Body of pancreas (tissue), 4 donors: ENCODE data around the gene CHCHD10. TPM values are rescaled to one million over a fixed set of nuclear protein-coding genes. Genes with fewer than 3 reads are reported as not detected.
A peak's percentile ranks its signal among the peaks of the same experiment; 100 is the strongest.

Experiments used
- ATAC-seq: fragments of 150-250 bp; one replicate; pipeline ENCODE4 v1.9.1; 2016
- DNase-seq, 4 donors: peaks; one replicate each; pipeline ENCODE4 v3.0.0-alpha.2; 2019
- H3K27ac ChIP-seq, 4 donors: fragments of 200-600 bp; sonication (generic); 1 replicate in 3 of 4; 2 replicates in 1 of 4; pipeline versions ENCODE4 v1.5.1 to v1.6.1; 2016 to 2019; ENCODE audit warnings: mild to moderate bottlenecking in 1 of 4, mixed read lengths in 1 of 4, moderate library complexity in 1 of 4
- H3K27me3 ChIP-seq, 2 donors: fragments of 200-600 bp; sonication (generic); one replicate each; pipeline ENCODE4 v1.6.0; 2016; ENCODE audit warnings: mild to moderate bottlenecking in 1 of 2
- H3K36me3 ChIP-seq, 2 donors: fragments of 200-600 bp; sonication (generic); replicated peaks in 1 of 2; 2 replicates each; pipeline ENCODE4 v1.5.1; 2016; ENCODE audit warnings: low read depth in 2 of 2; ENCODE audit not compliant: insufficient read depth in 1 of 2
- H3K4me1 ChIP-seq: fragments of 200-600 bp; sonication (generic); one replicate; pipeline ENCODE4 v1.6.0; 2016
- H3K4me3 ChIP-seq, 2 donors: fragments of 200-600 bp; sonication (generic); 1 replicate in 1 of 2; 2 replicates in 1 of 2; pipeline ENCODE4 v1.5.1; 2016 to 2019
- H3K9me3 ChIP-seq, 3 donors: fragments of 200-600 bp; sonication (generic); 1 replicate in 2 of 3; 2 replicates in 1 of 3; pipeline ENCODE4 v1.5.1; 2016
- CTCF ChIP-seq, 7 experiments: fragments of 450-650 bp in 4 of 7; fragments of 200-600 bp in 3 of 7; sonication (generic) in 3 of 7; IDR thresholded peaks; one replicate each; pipeline ENCODE4 v1.5.1; 2016 to 2019; ENCODE audit warnings: antibody characterized with exemption in 7 of 7
- POLR2A ChIP-seq, 3 donors: fragments of 450-650 bp; IDR thresholded peaks; one replicate each; pipeline ENCODE4 v1.6.1; 2016; ENCODE audit warnings: antibody characterized with exemption in 3 of 3, mild to moderate bottlenecking in 2 of 3
- WGBS, 2 donors: methylation state at CpG; one replicate each; pipeline ENCODE4 v1.1.5; 2017; 5-methylcytosine and 5-hydroxymethylcytosine counted together
- intact Hi-C: fragments of 100-400 bp; cut with DNase I; formaldehyde crosslinking; loops from one replicate; pipeline ENCODE4 v1.15.1; 2023
- total RNA-seq, 2 donors: library from RNA; depleted of rRNA; stranded (reverse); fragments of >200 nt; gene quantifications; one replicate each; pipeline ENCODE4 v1.1.0, GENCODE V29; 2016

CHCHD10 gene
- total RNA-seq, 2 donors from 2014 or later: 18.2 to 116 TPM

DNA sequence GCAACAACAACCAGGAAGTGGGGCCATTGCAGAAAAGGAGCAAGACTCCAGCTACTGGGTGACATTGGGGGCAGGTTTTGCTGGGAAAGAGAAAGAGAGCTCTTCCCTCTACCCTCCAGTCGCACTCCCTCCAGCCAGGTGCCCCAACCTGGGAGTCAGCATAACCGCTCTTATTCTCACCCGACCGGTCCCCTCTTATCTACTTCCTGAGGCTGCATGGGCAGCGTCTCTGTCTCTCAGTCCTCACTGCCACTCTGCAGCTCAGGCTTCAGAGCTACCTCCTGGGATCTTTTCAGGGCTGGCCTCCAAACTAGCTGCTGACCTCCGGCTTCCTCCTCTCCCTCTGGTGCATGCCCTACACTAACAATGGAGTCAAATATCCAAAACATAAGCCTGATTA is 22.0 kb downstream of the CHCHD10 start:
- no peak for TF ChIP-seq POLR2A (IDR thresholded peaks at IDR 0.05)
- TF ChIP-seq CTCF (IDR thresholded peaks at IDR 0.05): no peak
- ATAC-seq (no peak), DNase-seq (peak in 2 of 4 donors; percentile 35 to 49)
- 27 to 40% methylated on average over 6 of the region's 6 CpGs for WGBS, 2 donors
- Histone ChIP-seq H3K27ac (no peak overlapping the region), H3K4me3 (no peak overlapping the region), H3K36me3 (peaks cover 0 to 12% of the 10 kb centered on the region in 2 donors), H3K4me1 (peaks cover 23% of the 10 kb centered on the region), H3K27me3 (no peaks in the 10 kb centered on the region), H3K9me3 (no peaks in the 10 kb centered on the region)
- intact Hi-C loops: no loop called here

GRCh38 chr22:23744485-23744884 is 23.3 kb downstream of the CHCHD10 start:
- no peak for ATAC-seq
- TF ChIP-seq POLR2A (IDR thresholded peaks at IDR 0.05) (no peak), CTCF (IDR thresholded peaks at IDR 0.05) (no peak)
- intact Hi-C loops: no loop called here
- H3K4me3 ChIP-seq: no peak overlapping the region
- no peak for DNase-seq
- H3K27me3 ChIP-seq: no peaks in the 10 kb centered on the region
- H3K36me3 ChIP-seq: peaks cover 0 to 12% of the 10 kb centered on the region in 2 donors
- no peak overlapping the region for H3K27ac ChIP-seq
- H3K9me3 ChIP-seq: no peaks in the 10 kb centered on the region
- peaks cover 12% of the 10 kb centered on the region for H3K4me1 ChIP-seq
- 94 to 98% methylated on average over 7 to 14 of the region's 14 CpGs for WGBS, 2 donors

GRCh38 chr22:23744001-23744400 is 23.8 kb downstream of the CHCHD10 start:
- Histone ChIP-seq H3K36me3 (peaks cover 0 to 12% of the 10 kb centered on the region in 2 donors), H3K9me3 (no peaks in the 10 kb centered on the region), H3K27ac (no peak overlapping the region), H3K4me3 (no peak overlapping the region), H3K4me1 (peaks cover 11% of the 10 kb centered on the region), H3K27me3 (no peaks in the 10 kb centered on the region)
- intact Hi-C loops: no loop called here
- WGBS, 2 donors: 91 to 95% methylated on average over 7 to 13 of the region's 13 CpGs
- no peak for DNase-seq
- ATAC-seq: no peak
- TF ChIP-seq CTCF (IDR thresholded peaks at IDR 0.05): no peak
- TF ChIP-seq POLR2A (IDR thresholded peaks at IDR 0.05): no peak

GRCh38 chr22:23743303-23743705 is 24.5 kb downstream of the CHCHD10 start:
- no peak overlapping the region for H3K4me3 ChIP-seq
- TF ChIP-seq POLR2A (IDR thresholded peaks at IDR 0.05) (no peak), CTCF (IDR thresholded peaks at IDR 0.05) (no peak)
- 94 to 100% methylated on average over 2 of the region's 2 CpGs for whole genome bisulfite sequencing, 2 donors
- H3K36me3 ChIP-seq: peaks cover 0 to 12% of the 10 kb centered on the region in 2 donors
- H3K27me3 ChIP-seq: no peaks in the 10 kb centered on the region
- DNase-seq: no peak
- peaks cover 11% of the 10 kb centered on the region for H3K4me1 ChIP-seq
- H3K27ac ChIP-seq: no peak overlapping the region
- ATAC-seq: no peak
- intact Hi-C loops: no loop called here
- no peaks in the 10 kb centered on the region for H3K9me3 ChIP-seq

DNA sequence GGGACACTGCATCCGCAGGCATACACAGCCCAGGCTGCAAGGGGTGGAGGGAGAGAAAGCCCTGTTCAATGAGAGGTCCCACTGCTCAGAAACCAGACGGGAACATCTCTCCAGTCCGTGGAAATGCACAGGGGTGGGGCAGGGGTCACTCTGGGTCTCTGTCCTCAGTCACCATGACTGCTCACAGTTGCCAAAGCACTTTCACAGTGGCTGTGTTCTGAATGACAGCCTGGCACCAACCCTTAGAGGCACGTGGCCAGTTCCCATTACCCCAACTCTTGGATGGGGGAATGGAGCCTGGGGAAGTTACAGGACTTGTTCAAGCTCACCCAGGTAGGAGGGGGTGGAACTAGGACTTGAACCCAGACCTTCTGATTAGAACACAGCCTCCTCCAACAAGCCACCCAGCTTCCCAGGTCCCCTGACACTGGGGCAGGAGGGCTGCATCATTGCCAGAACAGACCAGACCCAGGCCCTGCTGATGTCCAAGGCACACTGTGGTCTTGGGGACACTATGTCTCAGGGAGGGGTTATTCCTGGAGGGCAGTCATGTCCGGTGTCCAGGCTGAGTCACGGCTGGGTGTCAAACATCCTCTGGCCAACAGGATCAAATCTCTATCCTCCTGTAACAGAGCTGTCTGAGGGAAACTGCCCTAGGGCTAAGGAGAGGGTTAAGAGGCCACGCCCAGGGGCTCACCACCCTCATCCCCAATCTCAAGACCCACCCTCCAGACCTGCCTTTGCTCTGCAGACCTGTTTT is 25.1 kb downstream of the CHCHD10 start:
- ATAC-seq: no peak
- Histone ChIP-seq H3K4me3 (no peak overlapping the region), H3K36me3 (peaks cover 0 to 12% of the 10 kb centered on the region in 2 donors), H3K27me3 (no peaks in the 10 kb centered on the region), H3K9me3 (no peaks in the 10 kb centered on the region), H3K4me1 (peaks cover 11% of the 10 kb centered on the region), H3K27ac (no peak overlapping the region)
- intact Hi-C loops: no loop called here
- 63 to 69% methylated on average over 4 to 7 of the region's 7 CpGs for WGBS, 2 donors
- DNase-seq: peak in 1 of 4 donors; percentile 47
- no peak for TF ChIP-seq CTCF (IDR thresholded peaks at IDR 0.05)
- TF ChIP-seq POLR2A (IDR thresholded peaks at IDR 0.05): no peak
